Neural cell (in vitro differentiated cells): ENCODE results near the gene UROC1.

ENCODE experiments used
- EP300 ChIP-seq: fragments of 450-650 bp; conservative IDR thresholded peaks from 2 replicates; pipeline ENCODE4 v1.6.1; 2014; ENCODE audit warnings: antibody characterized with exemption, mild to moderate bottlenecking, moderate library complexity; ENCODE audit not compliant: poor library complexity, severe bottlenecking
- EZH2 ChIP-seq: fragments of 200-600, 300-800 bp; shearing (Covaris generic), sonication (generic); IDR thresholded peaks from 2 replicates; pipeline ENCODE4 v1.6.1; 2014; ENCODE audit warnings: antibody characterized with exemption, low read length, borderline replicate concordance, mild to moderate bottlenecking; ENCODE audit not compliant: insufficient read depth, poor library complexity, severe bottlenecking
- MXI1 ChIP-seq: fragments of 450-650 bp; conservative IDR thresholded peaks from 2 replicates; pipeline ENCODE4 v1.6.1; 2014; ENCODE audit warnings: antibody characterized with exemption, mild to moderate bottlenecking; ENCODE audit not compliant: poor library complexity, severe bottlenecking
- POLR2AphosphoS5 ChIP-seq: IDR thresholded peaks from 2 replicates; pipeline ENCODE4 v1.6.1; 2012
- SMC3 ChIP-seq: fragments of 450-650 bp; conservative IDR thresholded peaks from 2 replicates; pipeline ENCODE4 v1.6.1; 2014; ENCODE audit warnings: antibody characterized with exemption, mild to moderate bottlenecking, moderate library complexity; ENCODE audit not compliant: poor library complexity
- TAF1 ChIP-seq: IDR thresholded peaks from 2 replicates; pipeline ENCODE4 v1.6.1; 2012; ENCODE audit warnings: low read depth
- TF ChIP-seq, protein P1 (sequence below): fragments of 450-650 bp; IDR thresholded peaks from 2 replicates; pipeline ENCODE4 v1.5.1; 2014; ENCODE audit warnings: antibody characterized with exemption, mild to moderate bottlenecking, moderate library complexity; ENCODE audit not compliant: poor library complexity, severe bottlenecking
- TF ChIP-seq, protein P2 (sequence below): IDR thresholded peaks from 2 replicates; pipeline ENCODE4 v1.6.1; 2012; ENCODE audit warnings: borderline replicate concordance

DNA sequence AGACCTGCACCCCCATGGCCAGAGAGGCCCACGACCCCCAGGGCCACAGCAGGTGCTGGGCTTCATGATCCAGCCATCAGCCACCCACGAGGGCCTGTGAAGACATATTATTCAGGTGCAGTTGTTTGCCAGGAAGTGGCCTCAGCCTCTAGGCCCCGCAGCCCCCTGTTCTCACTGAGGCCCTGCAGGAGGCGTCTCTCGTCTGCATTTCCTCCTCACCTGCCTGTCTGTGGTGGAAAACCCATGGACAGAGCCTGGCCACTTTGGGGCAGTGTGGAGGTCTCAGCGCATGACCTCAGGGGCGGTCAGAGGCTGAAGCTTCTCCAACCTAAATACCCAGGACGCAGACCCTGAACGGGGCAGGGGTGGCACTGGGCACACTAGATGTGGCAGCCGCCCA, 18.6 kb downstream of the UROC1 start:
- TF ChIP-seq MXI1 (no peak), EP300 (no peak), SMC3 (no peak), EZH2 (no peak), POLR2AphosphoS5 (no peak), TAF1 (no peak)
- TF ChIP-seq, protein P1, sequence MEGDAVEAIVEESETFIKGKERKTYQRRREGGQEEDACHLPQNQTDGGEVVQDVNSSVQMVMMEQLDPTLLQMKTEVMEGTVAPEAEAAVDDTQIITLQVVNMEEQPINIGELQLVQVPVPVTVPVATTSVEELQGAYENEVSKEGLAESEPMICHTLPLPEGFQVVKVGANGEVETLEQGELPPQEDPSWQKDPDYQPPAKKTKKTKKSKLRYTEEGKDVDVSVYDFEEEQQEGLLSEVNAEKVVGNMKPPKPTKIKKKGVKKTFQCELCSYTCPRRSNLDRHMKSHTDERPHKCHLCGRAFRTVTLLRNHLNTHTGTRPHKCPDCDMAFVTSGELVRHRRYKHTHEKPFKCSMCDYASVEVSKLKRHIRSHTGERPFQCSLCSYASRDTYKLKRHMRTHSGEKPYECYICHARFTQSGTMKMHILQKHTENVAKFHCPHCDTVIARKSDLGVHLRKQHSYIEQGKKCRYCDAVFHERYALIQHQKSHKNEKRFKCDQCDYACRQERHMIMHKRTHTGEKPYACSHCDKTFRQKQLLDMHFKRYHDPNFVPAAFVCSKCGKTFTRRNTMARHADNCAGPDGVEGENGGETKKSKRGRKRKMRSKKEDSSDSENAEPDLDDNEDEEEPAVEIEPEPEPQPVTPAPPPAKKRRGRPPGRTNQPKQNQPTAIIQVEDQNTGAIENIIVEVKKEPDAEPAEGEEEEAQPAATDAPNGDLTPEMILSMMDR: no peak
- TF ChIP-seq, protein P2, sequence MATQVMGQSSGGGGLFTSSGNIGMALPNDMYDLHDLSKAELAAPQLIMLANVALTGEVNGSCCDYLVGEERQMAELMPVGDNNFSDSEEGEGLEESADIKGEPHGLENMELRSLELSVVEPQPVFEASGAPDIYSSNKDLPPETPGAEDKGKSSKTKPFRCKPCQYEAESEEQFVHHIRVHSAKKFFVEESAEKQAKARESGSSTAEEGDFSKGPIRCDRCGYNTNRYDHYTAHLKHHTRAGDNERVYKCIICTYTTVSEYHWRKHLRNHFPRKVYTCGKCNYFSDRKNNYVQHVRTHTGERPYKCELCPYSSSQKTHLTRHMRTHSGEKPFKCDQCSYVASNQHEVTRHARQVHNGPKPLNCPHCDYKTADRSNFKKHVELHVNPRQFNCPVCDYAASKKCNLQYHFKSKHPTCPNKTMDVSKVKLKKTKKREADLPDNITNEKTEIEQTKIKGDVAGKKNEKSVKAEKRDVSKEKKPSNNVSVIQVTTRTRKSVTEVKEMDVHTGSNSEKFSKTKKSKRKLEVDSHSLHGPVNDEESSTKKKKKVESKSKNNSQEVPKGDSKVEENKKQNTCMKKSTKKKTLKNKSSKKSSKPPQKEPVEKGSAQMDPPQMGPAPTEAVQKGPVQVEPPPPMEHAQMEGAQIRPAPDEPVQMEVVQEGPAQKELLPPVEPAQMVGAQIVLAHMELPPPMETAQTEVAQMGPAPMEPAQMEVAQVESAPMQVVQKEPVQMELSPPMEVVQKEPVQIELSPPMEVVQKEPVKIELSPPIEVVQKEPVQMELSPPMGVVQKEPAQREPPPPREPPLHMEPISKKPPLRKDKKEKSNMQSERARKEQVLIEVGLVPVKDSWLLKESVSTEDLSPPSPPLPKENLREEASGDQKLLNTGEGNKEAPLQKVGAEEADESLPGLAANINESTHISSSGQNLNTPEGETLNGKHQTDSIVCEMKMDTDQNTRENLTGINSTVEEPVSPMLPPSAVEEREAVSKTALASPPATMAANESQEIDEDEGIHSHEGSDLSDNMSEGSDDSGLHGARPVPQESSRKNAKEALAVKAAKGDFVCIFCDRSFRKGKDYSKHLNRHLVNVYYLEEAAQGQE: no peak
